Transverse colon (tissue), 4 donors: ENCODE results near the gene ESD. TPM values are rescaled to one million over a fixed set of nuclear protein-coding genes. Genes with fewer than 3 reads are reported as not detected.

Source experiments
- DNase-seq: peaks from one replicate; pipeline ENCODE4 v3.0.0-alpha.2; 2019
- H3K27ac ChIP-seq, 4 donors: fragments of 200-600 bp; sonication (generic); 2 replicates each; pipeline ENCODE4 v1.5.1; 2016 to 2018; ENCODE audit warnings: inconsistent platforms in 4 of 4
- H3K27me3 ChIP-seq: fragments of 200-600 bp; sonication (generic); 2 replicates; pipeline ENCODE4 v1.5.1; 2017; ENCODE audit warnings: inconsistent platforms
- H3K36me3 ChIP-seq, 4 donors: fragments of 200-600 bp; sonication (generic); 2 replicates each; pipeline ENCODE4 v1.5.1; 2017 to 2019; ENCODE audit warnings: inconsistent platforms in 4 of 4
- H3K4me1 ChIP-seq, 4 donors: fragments of 200-600 bp; sonication (generic); 2 replicates each; pipeline ENCODE4 v1.5.1; 2017 to 2020; ENCODE audit warnings: inconsistent platforms in 4 of 4
- H3K4me3 ChIP-seq, 4 donors: fragments of 200-600 bp; sonication (generic); 1 replicate in 1 of 4; 2 replicates in 3 of 4; pipeline versions ENCODE4 v1.5.1 to v1.6.1; 2017 to 2019; ENCODE audit warnings: inconsistent platforms in 4 of 4
- H3K9me3 ChIP-seq, 2 donors: fragments of 200-600 bp; sonication (generic); 2 replicates each; pipeline ENCODE4 v1.5.1; 2017 to 2019; ENCODE audit warnings: inconsistent platforms in 2 of 2
- CTCF ChIP-seq, 5 experiments: fragments of 200-600 bp in 3 of 5; fragments of 450-650 bp in 2 of 5; sonication (generic) in 3 of 5; IDR thresholded peaks; 1 replicate in 2 of 5; 2 replicates in 3 of 5; pipeline ENCODE4 v1.5.1; 2016 to 2017; ENCODE audit warnings: antibody characterized with exemption in 5 of 5, inconsistent platforms in 3 of 5, mild to moderate bottlenecking in 2 of 5, moderate library complexity in 1 of 5
- EP300 ChIP-seq: sonication (generic); formaldehyde crosslinking; IDR thresholded peaks from one replicate; pipeline ENCODE4 v1.6.1; 2017; ENCODE audit warnings: antibody characterized with exemption, low read depth
- POLR2A ChIP-seq: fragments of 450-650 bp; IDR thresholded peaks from one replicate; pipeline ENCODE4 v1.6.1; 2016; ENCODE audit warnings: antibody characterized with exemption, mild to moderate bottlenecking, moderate library complexity
- POLR2AphosphoS5 ChIP-seq, 3 donors: sonication (generic); formaldehyde crosslinking; IDR thresholded peaks; one replicate each; pipeline ENCODE4 v1.6.1; 2016; ENCODE audit warnings: antibody characterized with exemption in 3 of 3
- WGBS, 2 donors: methylation state at CpG; one replicate each; pipeline ENCODE4 v1.1.5; 2018; ENCODE audit warnings: low coverage in 1 of 2; 5-methylcytosine and 5-hydroxymethylcytosine counted together
- in situ Hi-C, 4 donors: fragments of 200-750 bp; cut with MboI; loops; one replicate each; pipeline versions ENCODE4 v1.15.0 to v1.15.1; 2017; ENCODE audit warnings: low sequenced_read_pairs in 3 of 4, low pct_ligation_motif_present in 1 of 4, low pct_unique_long_range_greater_than_20kb in 1 of 4
- intact Hi-C: fragments of 100-400 bp; cut with DNase I; formaldehyde crosslinking; loops from one replicate; pipeline ENCODE4 v1.15.1; 2023; ENCODE audit warnings: low total_unique reads
- total RNA-seq, 4 donors: library from RNA; depleted of rRNA; stranded (reverse); fragments of >200 nt; gene quantifications; one replicate each; pipeline ENCODE4 v1.1.0, GENCODE V29; 2016

The ESD gene
- total RNA-seq, 4 donors from 2014 or later: 15.7 to 102 (median 60.6) TPM

GRCh38 chr13:46778890-46779289, 18.1 kb downstream of the ESD start:
- 91 to 93% methylated on average over 2 of the region's 2 CpGs for WGBS, 2 donors
- in situ Hi-C loops: no loop called here
- peaks cover 0 to 86% (median 19%) of the 10 kb centered on the region in 4 donors for H3K36me3 ChIP-seq

DNA sequence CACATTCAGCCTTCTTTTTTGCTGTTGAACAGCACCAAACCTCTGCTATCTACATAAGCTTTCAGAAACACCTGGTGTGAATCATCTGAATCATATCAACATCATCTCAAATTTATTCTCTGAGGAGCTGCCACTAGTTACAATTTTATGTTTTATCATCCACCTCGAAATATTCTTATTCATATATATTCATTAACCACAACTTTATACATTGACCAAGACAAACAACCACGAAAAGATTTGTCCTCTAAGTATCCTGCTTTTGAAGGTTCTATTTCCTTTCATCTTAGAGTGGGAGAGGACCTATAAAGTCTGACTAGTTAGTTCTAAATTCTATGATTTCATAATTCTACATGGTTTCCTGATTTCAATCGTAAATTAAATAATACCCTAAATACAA, 18.9 kb downstream of the ESD start:
- in situ Hi-C loops: no loop called here
- TF ChIP-seq CTCF (IDR thresholded peaks at IDR 0.05): no peak
- Histone ChIP-seq H3K4me3 (no peak overlapping the region), H3K27ac (no peak overlapping the region), H3K9me3 (no peaks in the 10 kb centered on the region), H3K4me1 (peaks cover 0 to 21% (median 2%) of the 10 kb centered on the region in 4 donors), H3K36me3 (peaks cover 0 to 87% (median 19%) of the 10 kb centered on the region in 4 donors), H3K27me3 (no peaks in the 10 kb centered on the region)
- intact Hi-C loops: no loop called here
- no peak for DNase-seq
- 47 to 68% methylated on average over 3 of the region's 3 CpGs for WGBS, 2 donors

More at GRCh38 chr13:46778890-46779289, 18.1 kb downstream of the ESD start:
- H3K27ac ChIP-seq: no peak overlapping the region
- no peaks in the 10 kb centered on the region for H3K9me3 ChIP-seq
- no peak for DNase-seq
- no peak overlapping the region for H3K4me3 ChIP-seq
- TF ChIP-seq CTCF (IDR thresholded peaks at IDR 0.05): no peak
- TF ChIP-seq POLR2AphosphoS5 (IDR thresholded peaks at IDR 0.05): no peak
- no peak for TF ChIP-seq POLR2A
- TF ChIP-seq EP300: no peak
- H3K27me3 ChIP-seq: no peaks in the 10 kb centered on the region
- peaks cover 0 to 24% (median 2%) of the 10 kb centered on the region in 4 donors for H3K4me1 ChIP-seq
- intact Hi-C loops: no loop called here

- H3K27me3 ChIP-seq: no peaks in the 10 kb centered on the region
- H3K9me3 ChIP-seq: no peaks in the 10 kb centered on the region
- H3K4me3 ChIP-seq: no peak overlapping the region
- in situ Hi-C loops: no loop called here
- H3K27ac ChIP-seq: peak overlapping the region in 1 of 4 donors; percentile 3
- DNase-seq: no peak
- WGBS, 2 donors: 63 to 79% methylated on average over 5 to 8 of the region's 8 CpGs
- peaks cover 0 to 20% (median 2%) of the 10 kb centered on the region in 4 donors for H3K4me1 ChIP-seq
- H3K36me3 ChIP-seq: peaks cover 0 to 94% (median 14%) of the 10 kb centered on the region in 4 donors
- intact Hi-C loops: no loop called here
- TF ChIP-seq CTCF (IDR thresholded peaks at IDR 0.05) (no peak), EP300 (no peak), POLR2A (no peak), POLR2AphosphoS5 (IDR thresholded peaks at IDR 0.05) (no peak)
Observed at GRCh38 chr13:46775385-46776107, 21.4 kb downstream of the ESD start.

DNA sequence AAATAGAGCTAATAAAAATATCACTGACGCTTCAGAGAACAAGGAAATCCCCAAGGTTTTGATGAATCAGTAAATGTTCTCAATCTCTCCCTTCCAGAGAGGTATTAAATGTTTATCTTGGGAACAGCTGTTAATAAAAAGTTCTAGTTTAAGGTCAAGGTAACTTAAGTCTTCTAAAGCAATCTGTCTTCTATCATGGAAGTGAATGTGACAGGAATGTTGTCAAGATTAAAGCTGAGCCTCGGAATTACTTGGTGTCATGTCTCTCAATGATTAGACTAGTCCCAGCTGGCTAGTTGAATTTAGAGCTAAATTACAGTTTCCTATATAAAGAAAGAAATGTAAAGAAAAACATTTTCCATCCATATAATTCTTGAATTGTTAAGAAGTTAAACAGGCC, 23.4 kb downstream of the ESD start:
- Histone ChIP-seq H3K4me1 (peaks cover 0 to 16% (median 2%) of the 10 kb centered on the region in 4 donors), H3K4me3 (no peak overlapping the region), H3K36me3 (peaks cover 0 to 82% (median 9%) of the 10 kb centered on the region in 4 donors), H3K27ac (no peak overlapping the region), H3K9me3 (no peaks in the 10 kb centered on the region), H3K27me3 (no peaks in the 10 kb centered on the region)
- intact Hi-C loops (no loop called here), in situ Hi-C loops (no loop called here)
- WGBS, 2 donors: 70 to 74% methylated on average over 2 of the region's 2 CpGs
- TF ChIP-seq POLR2A (no peak), EP300 (no peak), CTCF (IDR thresholded peaks at IDR 0.05) (no peak), POLR2AphosphoS5 (IDR thresholded peaks at IDR 0.05) (no peak)
- no peak for DNase-seq
